Muscle layer of colon (tissue), 2 donors: Measurements from ENCODE around the gene NTNG1.

ENCODE experiments used
- H3K27ac ChIP-seq: one replicate; pipeline ENCODE4 v1.7.0; 2013; ENCODE audit warnings: low read depth, mild to moderate bottlenecking, low read length, moderate library complexity
- H3K27me3 ChIP-seq, 2 donors: one replicate each; pipeline ENCODE4 v1.7.0; 2013; ENCODE audit warnings: low read length in 2 of 2, mild to moderate bottlenecking in 2 of 2; ENCODE audit not compliant: insufficient read depth in 2 of 2, control insufficient read depth in 1 of 2
- H3K36me3 ChIP-seq: one replicate; pipeline ENCODE4 v1.7.0; 2013; ENCODE audit warnings: mild to moderate bottlenecking, low read length; ENCODE audit not compliant: insufficient read depth
- H3K4me1 ChIP-seq: one replicate; pipeline ENCODE4 v1.7.0; 2013; ENCODE audit warnings: mild to moderate bottlenecking, low read length; ENCODE audit not compliant: insufficient read depth
- H3K4me3 ChIP-seq, 2 donors: one replicate each; pipeline ENCODE4 v1.7.0; 2013; ENCODE audit warnings: low read length in 2 of 2, low read depth in 1 of 2, mild to moderate bottlenecking in 1 of 2, moderate library complexity in 1 of 2
- H3K9ac ChIP-seq: one replicate; pipeline ENCODE4 v1.7.0; 2013; ENCODE audit warnings: low read length
- H3K9me3 ChIP-seq: one replicate; pipeline ENCODE4 v1.7.0; 2013; ENCODE audit warnings: mild to moderate bottlenecking, low read length
- donor health status: abdominal sarcoma.
- donor health status: Adenocarcinoma of cecum.

The NTNG1 gene

GRCh38 chr1:107443027-107443426, 302.2 kb downstream of the NTNG1 start:
- Histone ChIP-seq H3K27me3 (no peaks in the 10 kb centered on the region), H3K27ac (no peak overlapping the region), H3K9me3 (no peaks in the 10 kb centered on the region), H3K36me3 (no peaks in the 10 kb centered on the region), H3K4me3 (no peak overlapping the region), H3K4me1 (no peaks in the 10 kb centered on the region), H3K9ac (no peak overlapping the region)

GRCh38 chr1:107443860-107444259, 303.0 kb downstream of the NTNG1 start:
- Histone ChIP-seq H3K4me3 (no peak overlapping the region), H3K36me3 (no peaks in the 10 kb centered on the region), H3K27me3 (no peaks in the 10 kb centered on the region), H3K9ac (no peak overlapping the region), H3K27ac (no peak overlapping the region), H3K9me3 (no peaks in the 10 kb centered on the region), H3K4me1 (no peaks in the 10 kb centered on the region)

- Histone ChIP-seq H3K36me3 (no peaks in the 10 kb centered on the region), H3K4me3 (no peak overlapping the region), H3K9me3 (no peaks in the 10 kb centered on the region), H3K4me1 (no peaks in the 10 kb centered on the region), H3K9ac (no peak overlapping the region), H3K27ac (no peak overlapping the region), H3K27me3 (no peaks in the 10 kb centered on the region)
These were observed 303.5 kb downstream of the NTNG1 start for GRCh38 chr1:107444302-107444701.

GRCh38 chr1:107449326-107449725, 308.5 kb downstream of the NTNG1 start:
- Histone ChIP-seq H3K9me3 (no peaks in the 10 kb centered on the region), H3K27ac (no peak overlapping the region), H3K9ac (no peak overlapping the region), H3K27me3 (no peaks in the 10 kb centered on the region), H3K36me3 (no peaks in the 10 kb centered on the region), H3K4me1 (no peaks in the 10 kb centered on the region), H3K4me3 (no peak overlapping the region)

- no peak overlapping the region for H3K27ac ChIP-seq
- no peak overlapping the region for H3K4me3 ChIP-seq
These were observed 310.2 kb downstream of the NTNG1 start for GRCh38 chr1:107450899-107451664.

GRCh38 chr1:107451715-107452114, 310.9 kb downstream of the NTNG1 start:
- Histone ChIP-seq H3K27me3 (no peaks in the 10 kb centered on the region), H3K36me3 (no peaks in the 10 kb centered on the region), H3K27ac (no peak overlapping the region), H3K4me1 (no peaks in the 10 kb centered on the region), H3K9ac (no peak overlapping the region), H3K4me3 (no peak overlapping the region), H3K9me3 (no peaks in the 10 kb centered on the region)

More at GRCh38 chr1:107450899-107451664, 310.2 kb downstream of the NTNG1 start:
- H3K36me3 ChIP-seq = no peaks in the 10 kb centered on the region
- H3K9ac ChIP-seq = no peak overlapping the region
- H3K27me3 ChIP-seq = no peaks in the 10 kb centered on the region
- no peaks in the 10 kb centered on the region for H3K9me3 ChIP-seq
- no peaks in the 10 kb centered on the region for H3K4me1 ChIP-seq

- Histone ChIP-seq H3K27ac (no peak overlapping the region), H3K36me3 (no peaks in the 10 kb centered on the region), H3K9ac (no peak overlapping the region), H3K4me3 (no peak overlapping the region), H3K27me3 (no peaks in the 10 kb centered on the region), H3K4me1 (no peaks in the 10 kb centered on the region), H3K9me3 (no peaks in the 10 kb centered on the region)
These were observed 314.0 kb downstream of the NTNG1 start for GRCh38 chr1:107454791-107455190.

GRCh38 chr1:107457989-107458388, 317.1 kb downstream of the NTNG1 start:
- Histone ChIP-seq H3K27ac (no peak overlapping the region), H3K36me3 (no peaks in the 10 kb centered on the region), H3K4me3 (no peak overlapping the region), H3K9ac (no peak overlapping the region), H3K9me3 (no peaks in the 10 kb centered on the region), H3K27me3 (no peaks in the 10 kb centered on the region), H3K4me1 (no peaks in the 10 kb centered on the region)

GRCh38 chr1:107459204-107459904, 318.5 kb downstream of the NTNG1 start:
- H3K9ac ChIP-seq = no peak overlapping the region
- no peaks in the 10 kb centered on the region for H3K4me1 ChIP-seq
- H3K4me3 ChIP-seq = no peak overlapping the region
- H3K36me3 ChIP-seq = no peaks in the 10 kb centered on the region
- H3K27ac ChIP-seq = no peak overlapping the region
- H3K27me3 ChIP-seq = no peaks in the 10 kb centered on the region
- no peaks in the 10 kb centered on the region for H3K9me3 ChIP-seq

- Histone ChIP-seq H3K4me1 (no peaks in the 10 kb centered on the region), H3K4me3 (no peak overlapping the region), H3K36me3 (no peaks in the 10 kb centered on the region), H3K9me3 (no peaks in the 10 kb centered on the region), H3K27ac (no peak overlapping the region), H3K27me3 (no peaks in the 10 kb centered on the region), H3K9ac (no peak overlapping the region)
These were observed 319.2 kb downstream of the NTNG1 start for GRCh38 chr1:107460035-107460434.

- no peaks in the 10 kb centered on the region for H3K27me3 ChIP-seq
These were observed 324.0 kb downstream of the NTNG1 start for GRCh38 chr1:107464827-107465226.

GRCh38 chr1:107467286-107467685, 326.4 kb downstream of the NTNG1 start:
- Histone ChIP-seq H3K36me3 (no peaks in the 10 kb centered on the region), H3K4me3 (no peak overlapping the region), H3K27ac (no peak overlapping the region), H3K9me3 (no peaks in the 10 kb centered on the region), H3K4me1 (no peaks in the 10 kb centered on the region), H3K27me3 (no peaks in the 10 kb centered on the region), H3K9ac (no peak overlapping the region)

More at GRCh38 chr1:107464827-107465226, 324.0 kb downstream of the NTNG1 start:
- H3K4me1 ChIP-seq = no peaks in the 10 kb centered on the region
- H3K27ac ChIP-seq = no peak overlapping the region
- H3K9ac ChIP-seq = no peak overlapping the region
- no peaks in the 10 kb centered on the region for H3K36me3 ChIP-seq
- H3K4me3 ChIP-seq = no peak overlapping the region
- no peaks in the 10 kb centered on the region for H3K9me3 ChIP-seq
